Osteoblast (primary cell): ENCODE results near the gene SCART1. TPM values are rescaled to one million over a fixed set of nuclear protein-coding genes. Genes with fewer than 3 reads are reported as not detected.
"Not testable (repeated sequence)": the region's sequence is repeated elsewhere in the genome, so short reads cannot be mapped to it uniquely, and the experiment has no call there.

Experiments
- DNase-seq: peaks from one replicate; pipeline ENCODE4 v3.0.0; 2011; ENCODE audit warnings: low spot score, mixed read lengths; ENCODE audit not compliant: insufficient read length; ENCODE audit errors: missing footprints
- H2AFZ ChIP-seq: 2 replicates; pipeline ENCODE4 v1.6.0; 2011; ENCODE audit warnings: mild to moderate bottlenecking, low read length
- H3K27ac ChIP-seq: 2 replicates; pipeline ENCODE4 v1.5.1; 2011; ENCODE audit warnings: mild to moderate bottlenecking, low read depth, low read length, moderate library complexity
- H3K27me3 ChIP-seq: 2 replicates; pipeline ENCODE4 v1.6.0; 2012; ENCODE audit warnings: mild to moderate bottlenecking, control low read depth, inconsistent platforms, low read length, moderate library complexity; ENCODE audit not compliant: insufficient read depth
- H3K36me3 ChIP-seq: 2 replicates; pipeline ENCODE4 v1.5.1; 2011; ENCODE audit warnings: mild to moderate bottlenecking, low read length, control low read depth, moderate library complexity; ENCODE audit not compliant: insufficient read depth
- H3K4me1 ChIP-seq: 2 replicates; pipeline ENCODE4 v1.5.1; 2011; ENCODE audit warnings: mild to moderate bottlenecking, low read length, control low read depth, moderate library complexity; ENCODE audit not compliant: insufficient read depth
- H3K4me2 ChIP-seq: 2 replicates; pipeline ENCODE4 v1.6.0; 2011; ENCODE audit warnings: mild to moderate bottlenecking, low read length; ENCODE audit not compliant: insufficient read depth
- H3K4me3 ChIP-seq: fragments of 200-600 bp; sonication (generic); 3 replicates; pipeline ENCODE4 v1.5.1; 2012; ENCODE audit warnings: mild to moderate bottlenecking, low read length, inconsistent platforms; ENCODE audit not compliant: insufficient read depth
- H3K79me2 ChIP-seq: 2 replicates; pipeline ENCODE4 v1.6.0; 2012; ENCODE audit warnings: mild to moderate bottlenecking, low read length, control low read depth, inconsistent platforms; ENCODE audit not compliant: insufficient read depth
- H3K9me3 ChIP-seq: 2 replicates; pipeline ENCODE4 v1.5.1; 2011; ENCODE audit warnings: low read depth, low read length, control low read depth
- H4K20me1 ChIP-seq: 2 replicates; pipeline ENCODE4 v1.6.0; 2012; ENCODE audit warnings: mild to moderate bottlenecking, low read length, control low read depth; ENCODE audit not compliant: insufficient read depth
- total RNA-seq: library from RNA; depleted of rRNA; stranded (reverse); fragments of >200 nt; gene quantifications from 2 replicates; pipeline ENCODE4 v1.2.3, GENCODE V29; 2012
- TF ChIP-seq, protein P1 (sequence below): IDR thresholded peaks from 2 replicates; pipeline ENCODE4 v1.5.1; 2011; ENCODE audit warnings: mild to moderate bottlenecking, low read depth, low read length, moderate library complexity; ENCODE audit errors: extremely low read depth

SCART1 gene
- total RNA-seq, 1 donor, result 5.1 TPM

DNA sequence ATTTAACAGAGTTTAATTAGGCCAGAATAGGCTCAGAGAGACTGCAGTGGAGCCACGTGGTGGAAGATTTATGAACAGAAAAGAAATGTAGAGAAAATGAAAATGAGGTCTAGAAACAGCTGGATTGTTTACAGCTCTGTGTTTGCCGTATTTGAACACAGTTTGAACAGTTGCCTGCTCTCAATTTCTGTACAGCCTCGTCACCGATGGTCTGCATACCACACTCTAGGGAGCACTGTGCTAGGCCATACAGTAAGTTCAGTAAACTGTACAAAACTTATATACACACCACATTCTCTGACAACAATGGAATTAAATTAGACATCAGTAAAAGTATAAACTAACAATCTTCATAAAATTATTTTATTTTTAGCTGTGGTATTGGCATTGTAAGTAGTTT is 62.3 kb downstream of the SCART1 start:
- DNase-seq, result no peak
- H3K79me2 ChIP-seq, result no peaks in the 10 kb centered on the region
- H3K4me2 ChIP-seq, result no peak overlapping the region
- peaks cover 11% of the 10 kb centered on the region for H3K4me1 ChIP-seq
- H3K36me3 ChIP-seq, result no peaks in the 10 kb centered on the region
- no peaks in the 10 kb centered on the region for H4K20me1 ChIP-seq
- no peaks in the 10 kb centered on the region for H3K27me3 ChIP-seq
- TF ChIP-seq, protein P1, sequence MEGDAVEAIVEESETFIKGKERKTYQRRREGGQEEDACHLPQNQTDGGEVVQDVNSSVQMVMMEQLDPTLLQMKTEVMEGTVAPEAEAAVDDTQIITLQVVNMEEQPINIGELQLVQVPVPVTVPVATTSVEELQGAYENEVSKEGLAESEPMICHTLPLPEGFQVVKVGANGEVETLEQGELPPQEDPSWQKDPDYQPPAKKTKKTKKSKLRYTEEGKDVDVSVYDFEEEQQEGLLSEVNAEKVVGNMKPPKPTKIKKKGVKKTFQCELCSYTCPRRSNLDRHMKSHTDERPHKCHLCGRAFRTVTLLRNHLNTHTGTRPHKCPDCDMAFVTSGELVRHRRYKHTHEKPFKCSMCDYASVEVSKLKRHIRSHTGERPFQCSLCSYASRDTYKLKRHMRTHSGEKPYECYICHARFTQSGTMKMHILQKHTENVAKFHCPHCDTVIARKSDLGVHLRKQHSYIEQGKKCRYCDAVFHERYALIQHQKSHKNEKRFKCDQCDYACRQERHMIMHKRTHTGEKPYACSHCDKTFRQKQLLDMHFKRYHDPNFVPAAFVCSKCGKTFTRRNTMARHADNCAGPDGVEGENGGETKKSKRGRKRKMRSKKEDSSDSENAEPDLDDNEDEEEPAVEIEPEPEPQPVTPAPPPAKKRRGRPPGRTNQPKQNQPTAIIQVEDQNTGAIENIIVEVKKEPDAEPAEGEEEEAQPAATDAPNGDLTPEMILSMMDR, result no peak
- H3K9me3 ChIP-seq, result no peaks in the 10 kb centered on the region
- H3K4me3 ChIP-seq, result no peak overlapping the region
- no peak overlapping the region for H3K27ac ChIP-seq
- no peak overlapping the region for H2AFZ ChIP-seq

DNA sequence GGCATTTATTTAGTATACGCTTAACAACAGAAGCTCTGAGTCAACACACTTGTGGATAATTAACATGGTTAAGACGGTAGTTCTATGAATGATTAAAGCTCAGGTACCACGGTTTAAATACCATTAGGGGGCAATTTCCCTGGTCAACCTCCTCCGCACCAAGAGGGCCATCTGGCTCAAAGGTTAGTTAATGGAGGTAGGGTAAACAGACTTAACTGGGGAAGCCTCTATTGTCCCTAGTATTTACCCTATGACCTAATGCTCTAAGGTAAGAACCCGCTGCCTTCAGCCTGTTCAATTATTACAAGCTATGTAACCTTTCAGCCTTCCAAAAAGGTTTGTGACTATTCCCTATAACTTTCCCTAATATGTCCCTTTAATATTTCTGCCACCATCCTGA is 64.8 kb downstream of the SCART1 start:
- H3K4me2 ChIP-seq, H2AFZ ChIP-seq, H3K79me2 ChIP-seq, H4K20me1 ChIP-seq, H3K9me3 ChIP-seq, H3K27me3 ChIP-seq, H3K36me3 ChIP-seq, DNase-seq, H3K4me3 ChIP-seq, H3K27ac ChIP-seq: not testable (repeated sequence)
- peaks cover 11% of the 10 kb centered on the region for H3K4me1 ChIP-seq

Other genes with a start within 250 kb of the SCART1 start
- gene UTF1, start 223.7 kb upstream of the SCART1 start, total RNA-seq, result not detected in 2 replicates
- not detected in 2 replicates for gene VENTX, start 216.1 kb upstream of the SCART1 start, total RNA-seq
- gene ADAM8, start 177.1 kb upstream of the SCART1 start, total RNA-seq, result 1.2 and 2.2 TPM in 2 replicates
- 60.8 and 63.6 TPM in 2 replicates for gene TUBGCP2, start 145.1 kb upstream of the SCART1 start, total RNA-seq
- gene ZNF511, start 145.0 kb upstream of the SCART1 start, total RNA-seq, result 20.9 and 24.6 TPM in 2 replicates
- gene CALY, start 117.0 kb upstream of the SCART1 start, total RNA-seq, result not detected in 2 replicates
- gene PRAP1, start 106.6 kb upstream of the SCART1 start, total RNA-seq, result not detected in 2 replicates
- 5.1 and 6.5 TPM in 2 replicates for gene FUOM, start 95.9 kb upstream of the SCART1 start, total RNA-seq
- 55.4 and 56.1 TPM in 2 replicates for gene ECHS1, start 80.6 kb upstream of the SCART1 start, total RNA-seq
- 5.9 and 7.6 TPM in 2 replicates for gene PAOX, start 74.7 kb upstream of the SCART1 start, total RNA-seq
- gene MTG1, start 59.8 kb upstream of the SCART1 start, total RNA-seq, result 28.3 and 31.5 TPM in 2 replicates
- gene SPRN, start 29.3 kb upstream of the SCART1 start, total RNA-seq, result under 0.01 TPM in 2 replicates
- 1.5 and 1.8 TPM in 2 replicates for gene CYP2E1, start 73.4 kb downstream of the SCART1 start, total RNA-seq
- 0.72 TPM in 1 of 2 replicates, not detected in the other for gene SYCE1, start 111.6 kb downstream of the SCART1 start, total RNA-seq
- gene FRG2B, start 172.8 kb downstream of the SCART1 start, total RNA-seq, result not detected in 2 replicates